HAP-1 (cell line): ENCODE data around the gene HELZ2.
"Not testable (repeated sequence)": the region's sequence is repeated elsewhere in the genome, so short reads cannot be mapped to it uniquely, and the experiment has no call there.

Experiments used
- DNase-seq, 2 experiments: peaks; one replicate each; pipeline ENCODE4 v3.0.0-alpha.2; 2016 to 2020; ENCODE audit warnings: low spot score in 2 of 2
- H3K27me3 ChIP-seq: fragments of 250-450 bp; sonication (Bioruptor Pico); 2 replicates; pipeline ENCODE4 v1.5.1; 2020; ENCODE audit warnings: low read depth, mild to moderate bottlenecking, moderate library complexity
- H3K36me3 ChIP-seq: fragments of 250-450 bp; sonication (Bioruptor Pico); replicated peaks from 2 replicates; pipeline ENCODE4 v1.5.1; 2020; ENCODE audit warnings: mild to moderate bottlenecking
- H3K4me1 ChIP-seq: fragments of 250-450 bp; sonication (Bioruptor Pico); 2 replicates; pipeline ENCODE4 v1.5.1; 2020; ENCODE audit warnings: mild to moderate bottlenecking
- H3K4me3 ChIP-seq: fragments of 250-450 bp; sonication (Bioruptor Pico); 2 replicates; pipeline ENCODE4 v1.5.1; 2020; ENCODE audit warnings: mild to moderate bottlenecking, moderate library complexity
- H3K9me3 ChIP-seq: fragments of 250-450 bp; sonication (Bioruptor Pico); 2 replicates; pipeline ENCODE4 v1.5.1; 2020; ENCODE audit warnings: mild to moderate bottlenecking, moderate library complexity
- in situ Hi-C: fragments of 300-500 bp; cut with MboI; formaldehyde crosslinking; loops from 3 replicates; pipeline ENCODE4 v1.14.3; 2020; ENCODE audit warnings: low sequenced_read_pairs, inconsistent platforms, mixed read lengths

Gene HELZ2

DNA sequence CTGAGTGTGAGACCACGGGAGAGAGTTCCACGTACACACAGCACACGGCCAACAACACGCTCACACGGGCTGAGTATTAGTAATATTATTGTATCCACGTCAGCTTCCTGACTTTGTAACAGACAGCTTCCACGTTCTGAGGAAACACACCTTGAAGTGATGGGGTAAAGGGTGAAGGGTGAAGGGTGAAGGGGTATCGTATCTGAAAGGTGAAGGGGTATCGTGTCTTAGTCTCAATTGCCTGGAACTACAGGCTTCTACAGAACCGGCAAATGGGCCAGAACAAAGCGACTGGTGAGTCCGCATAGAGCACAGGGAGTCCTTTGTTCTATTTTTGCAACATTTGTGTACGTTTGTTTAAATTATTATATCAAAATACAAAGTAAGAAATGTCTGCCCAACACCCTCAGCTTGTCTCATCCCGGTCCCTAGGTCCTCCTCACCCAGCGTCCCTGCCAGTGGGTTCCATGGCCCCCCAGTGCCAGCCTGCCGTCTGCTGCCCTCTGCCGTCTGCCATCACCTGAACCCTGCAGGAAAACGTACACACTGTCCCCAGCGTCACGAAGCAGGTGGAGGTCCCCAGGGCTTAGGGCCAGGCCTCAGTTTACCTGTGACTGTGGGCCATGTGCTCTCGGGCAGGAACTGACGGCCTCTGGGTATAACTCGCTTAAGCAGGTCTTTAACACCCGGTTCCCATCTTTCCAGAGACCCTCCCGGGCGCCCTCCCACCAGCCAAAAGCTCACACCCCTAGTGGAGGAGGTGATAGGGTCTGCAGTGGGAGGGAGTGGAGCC is 4.4 kb upstream of the HELZ2 start:
- in situ Hi-C loops, result no loop called here
- DNase-seq, result no peak
- no peaks in the 10 kb centered on the region for H3K9me3 ChIP-seq
- H3K4me1 ChIP-seq, result peaks cover 3% of the 10 kb centered on the region; the same call in 1 of the 2 replicates
- H3K27me3 ChIP-seq, result no peaks in the 10 kb centered on the region
- H3K4me3 ChIP-seq, result no peak overlapping the region
- no peaks in the 10 kb centered on the region for H3K36me3 ChIP-seq

DNA sequence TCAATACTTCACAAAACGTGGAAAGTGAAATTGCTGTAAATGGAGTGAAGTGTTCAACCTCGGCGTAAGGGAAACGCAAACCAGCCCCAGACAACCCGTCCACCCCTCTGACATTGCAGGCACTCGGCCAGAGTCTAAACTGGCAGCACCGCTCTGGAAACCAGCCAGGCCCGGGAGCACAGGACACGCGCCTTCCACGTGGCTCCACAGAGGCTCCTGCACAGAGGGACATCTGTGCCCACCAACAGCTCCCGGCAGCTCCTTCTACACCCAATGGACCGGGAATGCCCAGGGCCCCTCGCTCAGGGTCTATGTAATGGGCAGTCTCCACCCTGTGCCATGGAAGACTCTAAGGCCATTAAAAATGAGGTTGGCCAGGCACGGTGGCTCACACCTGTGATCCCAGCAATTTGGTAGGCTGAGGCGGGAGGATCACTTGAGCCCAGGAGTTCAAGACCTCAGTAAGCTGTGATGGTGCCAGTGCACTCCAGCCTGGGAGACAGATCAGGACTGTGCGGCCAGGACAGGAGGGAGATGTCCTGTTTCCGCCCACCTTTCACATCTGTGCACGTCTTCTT is 3.4 kb upstream of the HELZ2 start:
- Histone ChIP-seq H3K27me3 (no peaks in the 10 kb centered on the region), H3K36me3 (no peaks in the 10 kb centered on the region), H3K9me3 (no peaks in the 10 kb centered on the region), H3K4me3 (no peak overlapping the region), H3K4me1 (peaks cover 3% of the 10 kb centered on the region; the same call in 1 of the 2 replicates)
- no peak for DNase-seq
- in situ Hi-C loops, result no loop called here

DNA sequence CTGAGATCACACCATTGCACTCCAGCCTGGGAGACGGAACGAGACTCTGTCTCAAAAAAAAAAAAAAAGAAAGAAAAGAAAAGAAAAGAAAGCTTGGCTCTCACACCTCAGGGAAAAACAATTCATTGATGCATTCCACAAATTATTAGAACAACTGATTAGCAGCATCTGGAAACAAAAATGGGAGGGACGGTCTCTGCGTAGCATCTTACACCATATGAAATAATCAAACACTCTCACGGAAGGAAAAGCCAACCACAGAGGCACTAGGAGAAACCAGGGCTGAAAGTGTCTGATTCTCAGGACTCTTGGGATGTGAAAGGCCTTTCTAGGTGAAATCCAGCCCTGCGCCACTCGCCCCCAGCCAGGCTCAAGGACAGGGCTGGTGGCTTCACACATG is 2.3 kb upstream of the HELZ2 start:
- H3K4me3 ChIP-seq, result no peak overlapping the region
- no peaks in the 10 kb centered on the region for H3K36me3 ChIP-seq
- peaks cover 3% of the 10 kb centered on the region; the same call in 1 of the 2 replicates for H3K4me1 ChIP-seq
- H3K27me3 ChIP-seq, result no peaks in the 10 kb centered on the region
- in situ Hi-C loops, result no loop called here
- no peak for DNase-seq
- H3K9me3 ChIP-seq, result no peaks in the 10 kb centered on the region

DNA sequence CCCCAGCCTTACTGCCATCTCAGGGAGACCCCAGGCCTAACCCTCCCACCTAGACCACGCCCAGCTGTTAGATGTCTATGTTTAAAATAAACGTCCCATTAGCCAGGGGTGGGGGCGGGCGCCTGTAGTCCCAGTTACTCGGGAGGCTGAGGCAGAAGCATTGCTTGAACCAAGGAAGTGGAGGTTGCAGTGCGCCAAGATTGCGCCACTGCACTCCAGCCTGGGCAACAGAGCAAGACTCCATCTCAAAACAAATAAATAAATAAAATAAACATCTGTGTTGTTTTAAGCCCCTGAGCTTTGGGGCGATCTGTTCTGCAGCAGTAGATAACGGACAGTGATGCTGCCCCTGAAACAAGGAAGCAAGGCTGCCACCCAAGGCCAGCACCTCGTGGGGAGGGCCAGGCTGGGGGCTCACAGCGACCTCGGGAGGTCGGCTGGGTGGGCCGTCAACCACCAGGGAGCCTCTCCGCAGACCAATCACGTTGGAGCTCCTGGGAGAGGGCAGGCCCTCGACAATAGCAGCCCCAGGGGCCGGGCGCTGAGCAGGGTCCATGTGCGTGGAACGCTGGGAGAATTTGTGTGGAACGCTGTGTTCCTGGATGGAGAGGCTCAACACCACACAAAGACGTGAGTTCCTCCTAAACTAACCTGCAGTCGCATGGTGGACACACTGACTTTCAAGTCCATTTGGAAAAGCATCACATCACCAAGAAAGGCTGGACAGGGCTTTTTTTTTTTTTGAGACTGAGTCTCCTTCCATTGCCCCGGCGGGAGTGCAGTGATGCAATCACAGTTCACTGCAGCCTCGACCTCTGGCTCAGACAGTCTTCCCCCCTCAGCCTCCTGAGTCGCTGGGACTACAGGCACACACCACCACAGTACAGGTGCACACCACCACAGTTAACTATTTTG is 1.0 kb upstream of the HELZ2 start:
- no peaks in the 10 kb centered on the region for H3K27me3 ChIP-seq
- H3K9me3 ChIP-seq, result no peaks in the 10 kb centered on the region
- H3K4me1 ChIP-seq, result peaks cover 3% of the 10 kb centered on the region; the same call in 1 of the 2 replicates
- in situ Hi-C loops, result no loop called here
- H3K4me3 ChIP-seq, result no peak overlapping the region
- H3K36me3 ChIP-seq, result no peaks in the 10 kb centered on the region
- no peak for DNase-seq

GRCh38 chr20:63573647-63574131 is 350 bp downstream of the HELZ2 start:
- DNase-seq, result no peak
- peaks cover 3% of the 10 kb centered on the region; the same call in 1 of the 2 replicates for H3K4me1 ChIP-seq
- in situ Hi-C loops, result no loop called here
- H3K4me3 ChIP-seq, result peak overlapping the region; percentile 48
- no peaks in the 10 kb centered on the region for H3K9me3 ChIP-seq
- no peaks in the 10 kb centered on the region for H3K36me3 ChIP-seq
- no peaks in the 10 kb centered on the region for H3K27me3 ChIP-seq

- Histone ChIP-seq H3K27me3 (no peaks in the 10 kb centered on the region), H3K4me3 (peak overlapping the region; percentile 48), H3K4me1 (peaks cover 3% of the 10 kb centered on the region; the same call in 1 of the 2 replicates), H3K9me3 (no peaks in the 10 kb centered on the region), H3K36me3 (no peaks in the 10 kb centered on the region)
- in situ Hi-C loops, result no loop called here
- DNase-seq, result no peak
These were observed 1.0 kb downstream of the HELZ2 start for GRCh38 chr20:63572788-63573646.

DNA sequence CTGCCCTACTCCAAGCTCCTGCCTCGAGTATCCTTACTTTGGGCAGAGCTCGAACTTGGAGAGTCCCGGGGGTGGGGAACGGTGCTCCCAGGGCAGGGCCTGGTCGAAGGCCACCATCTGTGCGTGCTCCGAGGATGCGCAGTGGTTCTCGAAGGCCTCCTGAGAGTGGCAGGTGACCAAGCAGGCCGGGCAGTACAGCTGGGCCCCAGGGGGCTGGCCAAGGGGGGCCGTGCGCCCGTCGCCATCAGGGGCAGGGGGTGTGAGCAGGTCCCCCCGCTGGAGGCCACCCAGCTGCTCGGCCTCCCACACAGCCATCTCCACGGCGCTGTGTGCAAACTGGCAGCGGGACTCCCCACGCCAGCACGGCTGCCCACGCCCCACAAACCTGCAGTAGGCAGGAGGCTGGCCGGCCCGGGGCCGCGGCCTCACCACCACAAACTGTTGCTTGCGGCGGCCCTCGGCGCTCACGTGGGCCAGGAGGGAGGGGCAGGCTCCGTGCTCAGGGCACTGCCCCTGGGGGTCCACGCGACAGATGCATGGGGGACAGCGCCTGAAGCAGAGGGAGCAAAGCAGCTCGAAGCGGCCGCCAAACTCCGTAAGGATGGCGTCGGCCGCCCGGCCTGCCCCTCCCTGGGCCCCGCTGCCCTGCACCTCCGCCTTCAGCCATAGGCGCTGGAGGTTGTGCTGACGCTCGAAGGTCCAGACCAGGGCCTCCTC is 1.8 kb downstream of the HELZ2 start:
- DNase-seq, result no peak
- in situ Hi-C loops, result no loop called here
- Histone ChIP-seq H3K36me3 (no peaks in the 10 kb centered on the region), H3K4me1 (peaks cover 3% of the 10 kb centered on the region; the same call in 1 of the 2 replicates), H3K27me3 (no peaks in the 10 kb centered on the region), H3K4me3 (no peak overlapping the region), H3K9me3 (no peaks in the 10 kb centered on the region)

- H3K9me3 ChIP-seq, in situ Hi-C loops, H3K4me1 ChIP-seq, H3K36me3 ChIP-seq, H3K27me3 ChIP-seq, DNase-seq, H3K4me3 ChIP-seq: not testable (repeated sequence)
These were observed 3.0 kb downstream of the HELZ2 start for GRCh38 chr20:63571087-63571478.

GRCh38 chr20:63570281-63571086 is 3.6 kb downstream of the HELZ2 start:
- no peak for DNase-seq
- no peaks in the 10 kb centered on the region for H3K36me3 ChIP-seq
- in situ Hi-C loops, result no loop called here
- no peaks in the 10 kb centered on the region for H3K27me3 ChIP-seq
- H3K4me1 ChIP-seq, result peaks cover 3% of the 10 kb centered on the region; the same call in 1 of the 2 replicates
- no peak overlapping the region for H3K4me3 ChIP-seq
- H3K9me3 ChIP-seq, result no peaks in the 10 kb centered on the region

DNA sequence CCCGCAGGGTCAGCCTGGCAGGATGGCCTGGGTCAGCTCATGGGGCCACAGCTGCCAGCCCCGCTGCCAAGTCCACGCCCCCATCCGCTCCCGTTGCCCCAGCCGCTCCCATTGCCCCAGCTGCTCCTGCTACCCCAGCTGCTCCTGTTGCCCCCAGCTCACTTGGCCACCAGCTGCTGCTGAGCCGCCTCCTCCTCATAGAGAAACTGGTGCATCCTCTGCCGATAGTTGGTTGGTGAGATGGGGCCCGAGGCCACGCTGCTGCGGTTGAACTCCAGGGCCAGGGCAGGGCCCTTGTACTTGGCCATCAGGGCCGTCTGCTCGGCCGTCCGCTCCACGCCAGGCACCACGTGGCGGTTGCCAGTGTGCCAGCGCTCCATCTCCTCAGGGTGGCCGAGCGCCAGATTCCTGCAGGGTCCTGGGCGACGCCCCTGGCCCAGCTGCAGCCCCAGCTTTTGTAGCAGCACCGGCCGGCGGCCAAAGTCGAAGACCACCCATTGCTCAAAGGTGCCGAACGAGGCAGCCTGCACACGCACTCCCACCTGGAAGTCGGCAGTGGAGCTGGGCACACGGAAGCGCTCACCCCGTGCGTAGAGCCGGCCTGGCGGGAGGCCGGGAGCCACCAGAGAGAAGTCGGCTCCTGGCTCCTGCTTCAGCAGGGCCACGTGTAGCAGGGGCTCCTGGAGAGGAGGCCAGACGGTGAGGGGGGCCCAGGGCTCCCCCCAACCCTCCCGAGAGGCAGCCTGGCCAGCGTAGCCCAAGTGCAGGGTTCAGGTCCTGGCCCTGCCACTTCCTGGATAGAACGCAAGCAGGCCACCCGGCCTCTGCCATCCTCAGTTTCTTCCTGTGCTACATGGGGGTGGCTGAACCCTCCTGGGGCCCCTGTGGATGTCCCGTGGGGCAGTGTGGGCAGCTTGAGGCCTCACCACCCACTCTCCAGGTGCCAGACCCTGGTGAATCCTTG is 4.8 kb downstream of the HELZ2 start:
- H3K36me3 ChIP-seq, result no peaks in the 10 kb centered on the region
- in situ Hi-C loops, result no loop called here
- DNase-seq, result no peak
- H3K9me3 ChIP-seq, result no peaks in the 10 kb centered on the region
- H3K4me1 ChIP-seq, result peaks cover under 1% of the 10 kb centered on the region; the same call in 1 of the 2 replicates
- no peaks in the 10 kb centered on the region for H3K27me3 ChIP-seq
- H3K4me3 ChIP-seq, result no peak overlapping the region
